D721Med (cell line): Measurements from ENCODE around the gene MFN2.
"Not testable (repeated sequence)": the region's sequence is repeated elsewhere in the genome, so short reads cannot be mapped to it uniquely, and the experiment has no call there.

Experiments
- DNase-seq: peaks from one replicate; pipeline ENCODE4 v3.0.0; 2011; ENCODE audit warnings: low spot score; ENCODE audit not compliant: insufficient read length
- FAIRE-seq: peaks from 2 replicates; lab custom pipeline; 2011; peaks lifted over from hg19 to GRCh38; lab: Jason Lieb, UNC
- CTCF ChIP-seq: IDR thresholded peaks from 2 replicates; pipeline ENCODE4 v1.5.1; 2012; ENCODE audit warnings: mild to moderate bottlenecking, control low read depth; ENCODE audit not compliant: insufficient read depth; ENCODE audit errors: missing control alignments

The MFN2 gene

GRCh38 chr1:11938722-11939526 is 41.3 kb upstream of the MFN2 start:
- no peak for DNase-seq
- FAIRE-seq = no peak
- no peak for TF ChIP-seq CTCF

GRCh38 chr1:11939794-11940193 is 40.5 kb upstream of the MFN2 start:
- FAIRE-seq, DNase-seq: not testable (repeated sequence)

- no peak for TF ChIP-seq CTCF
- no peak for FAIRE-seq
Observed at GRCh38 chr1:11940260-11940921, 39.9 kb upstream of the MFN2 start.

GRCh38 chr1:11942280-11942679 is 38.0 kb upstream of the MFN2 start:
- FAIRE-seq (no peak), DNase-seq (no peak)
- TF ChIP-seq CTCF = no peak

More at GRCh38 chr1:11940260-11940921, 39.9 kb upstream of the MFN2 start:
- DNase-seq = no peak

- DNase-seq (no peak), FAIRE-seq (no peak)
- TF ChIP-seq CTCF = no peak
Observed at GRCh38 chr1:11943619-11944018, 36.6 kb upstream of the MFN2 start.

GRCh38 chr1:11944358-11944931 is 35.8 kb upstream of the MFN2 start:
- FAIRE-seq = no peak
- DNase-seq = no peak
- TF ChIP-seq CTCF = no peak

GRCh38 chr1:11946647-11947046 is 33.6 kb upstream of the MFN2 start:
- FAIRE-seq = no peak
- DNase-seq = no peak
- TF ChIP-seq CTCF = no peak
